Transverse colon (tissue), 4 donors: ENCODE data around the gene SPTBN1. TPM values are rescaled to one million over a fixed set of nuclear protein-coding genes. Genes with fewer than 3 reads are reported as not detected.
A peak's percentile ranks its signal among the peaks of the same experiment; 100 is the strongest.

Experiments used
- DNase-seq: peaks from one replicate; pipeline ENCODE4 v3.0.0-alpha.2; 2019
- H3K27ac ChIP-seq, 4 donors: fragments of 200-600 bp; sonication (generic); 2 replicates each; pipeline ENCODE4 v1.5.1; 2016 to 2018; ENCODE audit warnings: inconsistent platforms in 4 of 4
- H3K27me3 ChIP-seq: fragments of 200-600 bp; sonication (generic); 2 replicates; pipeline ENCODE4 v1.5.1; 2017; ENCODE audit warnings: inconsistent platforms
- H3K36me3 ChIP-seq, 4 donors: fragments of 200-600 bp; sonication (generic); 2 replicates each; pipeline ENCODE4 v1.5.1; 2017 to 2019; ENCODE audit warnings: inconsistent platforms in 4 of 4
- H3K4me1 ChIP-seq, 4 donors: fragments of 200-600 bp; sonication (generic); 2 replicates each; pipeline ENCODE4 v1.5.1; 2017 to 2020; ENCODE audit warnings: inconsistent platforms in 4 of 4
- H3K4me3 ChIP-seq, 4 donors: fragments of 200-600 bp; sonication (generic); 1 replicate in 1 of 4; 2 replicates in 3 of 4; pipeline versions ENCODE4 v1.5.1 to v1.6.1; 2017 to 2019; ENCODE audit warnings: inconsistent platforms in 4 of 4
- H3K9me3 ChIP-seq, 2 donors: fragments of 200-600 bp; sonication (generic); 2 replicates each; pipeline ENCODE4 v1.5.1; 2017 to 2019; ENCODE audit warnings: inconsistent platforms in 2 of 2
- CTCF ChIP-seq, 5 experiments: fragments of 200-600 bp in 3 of 5; fragments of 450-650 bp in 2 of 5; sonication (generic) in 3 of 5; IDR thresholded peaks; 1 replicate in 2 of 5; 2 replicates in 3 of 5; pipeline ENCODE4 v1.5.1; 2016 to 2017; ENCODE audit warnings: antibody characterized with exemption in 5 of 5, inconsistent platforms in 3 of 5, mild to moderate bottlenecking in 2 of 5, moderate library complexity in 1 of 5
- EP300 ChIP-seq: sonication (generic); formaldehyde crosslinking; IDR thresholded peaks from one replicate; pipeline ENCODE4 v1.6.1; 2017; ENCODE audit warnings: antibody characterized with exemption, low read depth
- POLR2A ChIP-seq: fragments of 450-650 bp; IDR thresholded peaks from one replicate; pipeline ENCODE4 v1.6.1; 2016; ENCODE audit warnings: antibody characterized with exemption, mild to moderate bottlenecking, moderate library complexity
- POLR2AphosphoS5 ChIP-seq, 3 donors: sonication (generic); formaldehyde crosslinking; IDR thresholded peaks; one replicate each; pipeline ENCODE4 v1.6.1; 2016; ENCODE audit warnings: antibody characterized with exemption in 3 of 3
- WGBS, 2 donors: methylation state at CpG; one replicate each; pipeline ENCODE4 v1.1.5; 2018; ENCODE audit warnings: low coverage in 1 of 2; 5-methylcytosine and 5-hydroxymethylcytosine counted together
- in situ Hi-C, 4 donors: fragments of 200-750 bp; cut with MboI; loops; one replicate each; pipeline versions ENCODE4 v1.15.0 to v1.15.1; 2017; ENCODE audit warnings: low sequenced_read_pairs in 3 of 4, low pct_ligation_motif_present in 1 of 4, low pct_unique_long_range_greater_than_20kb in 1 of 4
- intact Hi-C: fragments of 100-400 bp; cut with DNase I; formaldehyde crosslinking; loops from one replicate; pipeline ENCODE4 v1.15.1; 2023; ENCODE audit warnings: low total_unique reads
- total RNA-seq, 4 donors: library from RNA; depleted of rRNA; stranded (reverse); fragments of >200 nt; gene quantifications; one replicate each; pipeline ENCODE4 v1.1.0, GENCODE V29; 2016

The SPTBN1 gene
- total RNA-seq, 4 donors from 2014 or later, result 269 to 301 (median 285) TPM

GRCh38 chr2:54663424-54664030 lies 207.4 kb downstream of the SPTBN1 start:
- DNase-seq, result no peak
- no peak overlapping the region for H3K27ac ChIP-seq
- H3K36me3 ChIP-seq, result peaks cover 0 to 60% (median 26%) of the 10 kb centered on the region in 4 donors
- intact Hi-C loops (no loop called here), in situ Hi-C loops (no loop called here)
- 79 to 100% methylated on average over 1 to 13 of the region's 13 CpGs for WGBS, 2 donors
- no peaks in the 10 kb centered on the region for H3K9me3 ChIP-seq
- H3K4me3 ChIP-seq, result no peak overlapping the region
- no peaks in the 10 kb centered on the region for H3K27me3 ChIP-seq
- peaks cover 23 to 33% (median 28%) of the 10 kb centered on the region in 4 donors for H3K4me1 ChIP-seq
- no peak for TF ChIP-seq POLR2A

- peaks cover 0 to 52% (median 25%) of the 10 kb centered on the region in 4 donors for H3K36me3 ChIP-seq
- H3K27ac ChIP-seq, result peak overlapping the region in 2 of 4 donors; percentile 76 to 87
- no peak overlapping the region for H3K4me3 ChIP-seq
- intact Hi-C loops, result no loop called here
- H3K9me3 ChIP-seq, result no peaks in the 10 kb centered on the region
- TF ChIP-seq POLR2AphosphoS5 (IDR thresholded peaks at IDR 0.05) (no peak), EP300 (no peak), CTCF (IDR thresholded peaks at IDR 0.05) (no peak), POLR2A (no peak)
- H3K4me1 ChIP-seq, result peaks cover 25 to 38% (median 33%) of the 10 kb centered on the region in 4 donors
- DNase-seq, result no peak
- 90 to 96% methylated on average over 2 to 18 of the region's 18 CpGs for WGBS, 2 donors
- in situ Hi-C loops, result no loop called here
- H3K27me3 ChIP-seq, result no peaks in the 10 kb centered on the region
These were observed 208.2 kb downstream of the SPTBN1 start for GRCh38 chr2:54664238-54664786.

- no peak overlapping the region for H3K4me3 ChIP-seq
- TF ChIP-seq POLR2AphosphoS5 (IDR thresholded peaks at IDR 0.05) (peak in 1 of 3 donors; percentile 31), POLR2A (no peak), CTCF (IDR thresholded peaks at IDR 0.05) (peak; percentile 44 to 63 (median 55)), EP300 (no peak)
- intact Hi-C loops (no loop called here), in situ Hi-C loops (no loop called here)
- 26% methylated on average over 3 of the region's 3 CpGs; no CpG with 5 or more reads in 1 of the 2 donors for WGBS, 2 donors
- peak overlapping the region; percentile 69 to 87 (median 77) for H3K27ac ChIP-seq
- no peaks in the 10 kb centered on the region for H3K27me3 ChIP-seq
- DNase-seq, result peak; percentile 62
- H3K4me1 ChIP-seq, result peaks cover 29 to 43% (median 36%) of the 10 kb centered on the region in 4 donors
- peaks cover 0 to 41% (median 20%) of the 10 kb centered on the region in 4 donors for H3K36me3 ChIP-seq
- no peaks in the 10 kb centered on the region for H3K9me3 ChIP-seq
These were observed 209.3 kb downstream of the SPTBN1 start for GRCh38 chr2:54665436-54665856.

GRCh38 chr2:54666131-54666633 lies 210.1 kb downstream of the SPTBN1 start:
- intact Hi-C loops (no loop called here), in situ Hi-C loops (no loop called here)
- no peaks in the 10 kb centered on the region for H3K27me3 ChIP-seq
- no peaks in the 10 kb centered on the region for H3K9me3 ChIP-seq
- peaks cover 0 to 34% (median 16%) of the 10 kb centered on the region in 4 donors for H3K36me3 ChIP-seq
- peaks cover 29 to 43% (median 36%) of the 10 kb centered on the region in 4 donors for H3K4me1 ChIP-seq
- peak overlapping the region; percentile 69 to 87 (median 77) for H3K27ac ChIP-seq
- 31 to 42% methylated on average over 3 of the region's 3 CpGs for WGBS, 2 donors
- no peak overlapping the region for H3K4me3 ChIP-seq
- TF ChIP-seq POLR2AphosphoS5 (IDR thresholded peaks at IDR 0.05) (no peak), EP300 (no peak), CTCF (IDR thresholded peaks at IDR 0.05) (no peak), POLR2A (no peak)
- no peak for DNase-seq
